Skeletal muscle tissue (tissue), 4 donors: ENCODE results near the gene SIAH2. TPM values are rescaled to one million over a fixed set of nuclear protein-coding genes. Genes with fewer than 3 reads are reported as not detected.
A peak's percentile ranks its signal among the peaks of the same experiment; 100 is the strongest.

Experiments
- H3K27ac ChIP-seq: one replicate; pipeline ENCODE4 v1.7.0; 2013; ENCODE audit warnings: mild to moderate bottlenecking, low read depth, low read length, inconsistent platforms
- H3K27me3 ChIP-seq, 3 donors: one replicate each; pipeline ENCODE4 v1.7.0; 2013; ENCODE audit warnings: low read length in 3 of 3; ENCODE audit not compliant: control insufficient read depth in 3 of 3, insufficient read depth in 3 of 3
- H3K36me3 ChIP-seq, 3 donors: one replicate each; pipeline ENCODE4 v1.7.0; 2013; ENCODE audit warnings: low read length in 3 of 3; ENCODE audit not compliant: control insufficient read depth in 3 of 3, insufficient read depth in 3 of 3
- H3K4me1 ChIP-seq, 3 donors: one replicate each; pipeline ENCODE4 v1.7.0; 2013; ENCODE audit warnings: low read length in 3 of 3, mild to moderate bottlenecking in 3 of 3; ENCODE audit not compliant: control insufficient read depth in 3 of 3, insufficient read depth in 3 of 3
- H3K4me3 ChIP-seq, 3 donors: one replicate each; pipeline ENCODE4 v1.7.0; 2013; ENCODE audit warnings: low read length in 3 of 3
- H3K9ac ChIP-seq, 3 donors: one replicate each; pipeline ENCODE4 v1.7.0; 2013; ENCODE audit warnings: low read length in 3 of 3, mild to moderate bottlenecking in 3 of 3, moderate library complexity in 2 of 3, low read depth in 1 of 3
- H3K9me3 ChIP-seq, 3 donors: one replicate each; pipeline ENCODE4 v1.7.0; 2013; ENCODE audit warnings: low read length in 3 of 3; ENCODE audit not compliant: control insufficient read depth in 3 of 3
- total RNA-seq: library from RNA; depleted of rRNA; stranded (reverse); fragments of >200 nt; gene quantifications from one replicate; pipeline ENCODE4 v1.2.3, GENCODE V29; 2014
- donor health status: Osteomylitis.

The SIAH2 gene
- total RNA-seq, 1 donor from 2014 or later, result 26.1 TPM

DNA sequence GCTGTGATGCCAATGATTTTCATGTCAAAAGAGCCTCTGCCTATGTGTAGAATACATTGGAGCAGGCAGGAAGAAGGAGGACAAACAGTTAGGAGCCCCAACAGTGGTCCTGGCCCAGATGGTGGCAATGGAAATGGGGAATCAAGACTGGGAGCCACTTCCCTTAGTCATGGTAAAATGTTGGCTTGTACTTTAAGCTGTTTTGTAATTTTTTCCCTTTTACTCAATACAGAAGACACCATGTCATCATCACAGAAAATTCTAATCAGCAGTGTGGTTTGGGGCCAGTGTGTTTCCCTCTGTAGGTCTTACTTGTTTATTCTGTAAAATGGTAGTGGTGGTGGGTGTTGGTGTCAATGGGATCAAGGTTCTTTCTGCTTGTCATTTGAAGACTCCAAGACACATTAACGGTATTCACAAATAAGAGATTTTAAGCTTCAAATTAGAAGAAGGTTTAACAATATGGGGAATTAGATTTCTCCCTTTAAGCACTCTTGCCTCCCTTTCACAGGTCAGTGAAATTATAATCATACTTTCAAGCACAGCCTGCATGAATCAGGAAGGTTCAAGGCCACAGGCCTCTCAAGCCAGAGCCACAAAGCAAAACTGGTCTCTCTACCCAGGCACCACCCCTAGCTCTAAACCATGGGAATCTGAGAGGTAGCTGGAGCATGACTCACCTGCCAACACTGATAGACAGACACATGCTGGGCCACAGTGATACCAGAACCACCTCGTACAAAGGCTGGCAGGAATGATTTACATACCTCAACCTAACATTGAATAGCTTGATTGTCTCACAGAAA, 24.9 kb downstream of the SIAH2 start:
- H3K4me1 ChIP-seq, result peaks cover 0 to 2% (median 0%) of the 10 kb centered on the region in 3 donors
- H3K36me3 ChIP-seq, result peaks cover 9 to 12% (median 11%) of the 10 kb centered on the region in 3 donors

DNA sequence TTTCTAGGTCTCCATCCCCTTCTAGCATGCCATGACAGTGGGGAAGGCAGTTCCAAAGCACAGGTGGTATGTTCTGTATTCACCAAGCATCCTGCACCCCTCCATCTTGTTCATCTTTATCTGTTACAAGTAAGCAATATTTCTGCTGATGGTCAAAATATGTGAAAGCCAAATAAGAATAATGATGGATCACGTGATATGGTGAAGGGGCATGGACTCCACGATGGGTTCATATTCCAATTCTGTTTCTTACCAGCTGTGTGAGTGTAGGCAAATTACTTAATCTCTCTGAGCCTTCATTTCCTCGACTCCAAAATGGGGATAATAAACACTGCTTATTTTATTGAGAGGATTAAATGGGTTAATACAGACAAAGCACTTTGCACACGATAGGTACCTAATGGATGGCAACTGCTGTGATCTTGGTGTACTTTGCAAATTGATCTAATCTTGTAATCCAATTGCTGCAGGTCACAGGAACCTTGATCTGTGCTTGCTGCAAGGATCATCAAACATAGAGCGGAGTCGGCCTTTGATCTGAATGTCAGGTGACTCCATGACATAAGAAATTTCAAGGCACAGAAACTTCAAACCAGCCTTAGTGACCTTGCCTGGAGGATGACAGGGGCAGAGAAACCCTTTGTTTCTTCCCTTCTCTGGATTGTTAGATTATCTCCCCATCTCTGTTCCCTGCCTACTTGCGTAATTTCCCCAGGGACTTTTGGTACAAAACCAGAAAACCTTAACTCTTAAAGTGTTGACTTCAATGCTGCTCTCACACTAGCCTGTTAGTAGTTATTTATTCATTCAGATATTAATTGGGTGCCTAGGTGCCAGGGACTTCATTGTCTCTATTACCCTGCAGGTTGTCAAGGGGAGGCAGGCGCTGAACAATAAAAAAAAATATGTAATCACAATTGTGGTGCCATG, 25.8 kb downstream of the SIAH2 start:
- Histone ChIP-seq H3K4me3 (no peak overlapping the region), H3K27ac (no peak overlapping the region), H3K9me3 (no peaks in the 10 kb centered on the region), H3K36me3 (peaks cover 6 to 8% (median 7%) of the 10 kb centered on the region in 3 donors), H3K27me3 (no peaks in the 10 kb centered on the region), H3K4me1 (peaks cover 0 to 2% (median 0%) of the 10 kb centered on the region in 3 donors), H3K9ac (no peak overlapping the region)

More for the DNA sequence above, 24.9 kb downstream of the SIAH2 start:
- Histone ChIP-seq H3K9me3 (no peaks in the 10 kb centered on the region), H3K9ac (peak overlapping the region in 1 of 3 donors; percentile 16), H3K27ac (no peak overlapping the region), H3K4me3 (no peak overlapping the region), H3K27me3 (no peaks in the 10 kb centered on the region)

DNA sequence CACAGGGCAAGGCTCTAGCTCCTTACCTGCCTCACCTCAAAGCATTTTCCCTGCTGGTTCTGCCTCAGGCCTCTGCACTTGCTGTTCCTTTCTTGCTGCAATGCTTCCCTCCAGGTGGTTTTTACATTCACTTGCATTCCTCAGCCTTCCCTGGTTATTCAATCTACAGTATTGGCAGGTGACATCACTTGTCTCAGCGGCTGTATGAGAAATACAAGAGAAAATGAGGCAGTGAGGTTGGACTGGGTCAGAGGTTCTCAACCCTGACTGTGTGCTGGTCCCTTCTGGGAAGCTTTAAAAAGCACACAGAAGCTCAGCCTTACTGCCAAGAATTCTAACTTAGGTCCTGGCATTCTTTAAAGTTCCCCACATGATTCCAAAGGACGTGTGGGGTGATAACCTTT, 26.7 kb downstream of the SIAH2 start:
- Histone ChIP-seq H3K9me3 (no peaks in the 10 kb centered on the region), H3K36me3 (no peaks in the 10 kb centered on the region), H3K4me3 (no peak overlapping the region), H3K27me3 (no peaks in the 10 kb centered on the region), H3K4me1 (peaks cover 0 to 2% (median 0%) of the 10 kb centered on the region in 3 donors), H3K9ac (no peak overlapping the region), H3K27ac (no peak overlapping the region)

DNA sequence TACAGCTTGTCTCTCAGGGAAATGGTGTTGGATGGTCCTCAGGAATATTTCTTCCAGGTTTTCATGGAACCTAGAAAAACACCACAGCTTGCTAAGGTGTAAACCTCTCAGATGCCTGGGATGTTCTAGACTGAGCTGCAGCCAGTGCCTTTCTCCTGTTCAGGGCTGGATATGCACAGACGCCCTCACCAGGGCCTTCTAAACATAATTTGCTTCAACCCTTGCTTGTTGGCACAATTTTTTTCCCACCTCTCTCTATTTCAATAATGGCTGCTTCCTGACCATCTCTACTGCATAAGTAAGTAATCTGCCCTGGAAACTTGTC, 28.2 kb downstream of the SIAH2 start:
- Histone ChIP-seq H3K27ac (no peak overlapping the region), H3K9me3 (no peaks in the 10 kb centered on the region), H3K36me3 (no peaks in the 10 kb centered on the region), H3K4me3 (no peak overlapping the region), H3K9ac (no peak overlapping the region), H3K4me1 (peaks cover 0 to 2% (median 0%) of the 10 kb centered on the region in 3 donors), H3K27me3 (no peaks in the 10 kb centered on the region)

- Histone ChIP-seq H3K9me3 (no peaks in the 10 kb centered on the region), H3K27me3 (no peaks in the 10 kb centered on the region), H3K4me1 (peaks cover 0 to 2% (median 0%) of the 10 kb centered on the region in 3 donors), H3K36me3 (no peaks in the 10 kb centered on the region), H3K9ac (no peak overlapping the region), H3K27ac (no peak overlapping the region), H3K4me3 (no peak overlapping the region)
These were observed 28.8 kb downstream of the SIAH2 start for GRCh38 chr3:150733936-150734794.

GRCh38 chr3:150733373-150733935, 29.5 kb downstream of the SIAH2 start:
- Histone ChIP-seq H3K4me3 (no peak overlapping the region), H3K9me3 (no peaks in the 10 kb centered on the region), H3K4me1 (peaks cover 0 to 2% (median 0%) of the 10 kb centered on the region in 3 donors), H3K9ac (no peak overlapping the region), H3K27ac (no peak overlapping the region), H3K36me3 (no peaks in the 10 kb centered on the region), H3K27me3 (no peaks in the 10 kb centered on the region)

GRCh38 chr3:150729682-150730360, 33.1 kb downstream of the SIAH2 start:
- Histone ChIP-seq H3K4me3 (no peak overlapping the region), H3K27ac (no peak overlapping the region), H3K9ac (no peak overlapping the region), H3K9me3 (no peaks in the 10 kb centered on the region), H3K27me3 (no peaks in the 10 kb centered on the region), H3K4me1 (no peaks in the 10 kb centered on the region), H3K36me3 (no peaks in the 10 kb centered on the region)

GRCh38 chr3:150727653-150728502, 35.1 kb downstream of the SIAH2 start:
- Histone ChIP-seq H3K9ac (no peak overlapping the region), H3K27me3 (no peaks in the 10 kb centered on the region), H3K9me3 (no peaks in the 10 kb centered on the region), H3K27ac (no peak overlapping the region), H3K36me3 (no peaks in the 10 kb centered on the region), H3K4me1 (no peaks in the 10 kb centered on the region), H3K4me3 (no peak overlapping the region)
